ENCODE results near the gene ANGPTL1. TPM values are rescaled to one million over a fixed set of nuclear protein-coding genes. Genes with fewer than 3 reads are reported as not detected.

ANGPTL1 gene
- total and polyA plus RNA-seq, 2 of the 13 experiments (the other 11 are each of a cell fraction or from before 2014, with no cell fraction given): 2.9 to 9.3 TPM

GRCh38 chr1:178862864-178863263 is 8.0 kb downstream of the ANGPTL1 start:
- ChIA-PET CTCF (ENCODE audit: low intra/inter-chr PET ratio, low total read pairs) (no interaction called here), POLR2A (interaction anchor here (1.4 kb wide), 1 partner anchor 54 kb away, joined by 4 read pairs; no protein-coding TSS in a partner anchor)
- Histone ChIP-seq H3K79me2 (ENCODE audit: insufficient read depth, low read length) (peaks cover 4% of the 10 kb centered on the region), H3K9ac (ENCODE audit: insufficient read depth, low read depth, low read length) (no peak overlapping the region), H3K27me3 (ENCODE audit: control insufficient read depth in 1 of 2, insufficient read depth in 2 of 2, low read length in 2 of 2) (no peaks in the 10 kb centered on the region), H3K27ac (ENCODE audit: extremely low read length, insufficient read depth, low read length) (no peak overlapping the region), H3K4me2 (ENCODE audit: low read depth, low read length) (no peak overlapping the region), H3K9me3 (ENCODE audit: low read length) (no peaks in the 10 kb centered on the region), H3K4me3 (replicated peaks in 1 of 3; ENCODE audit: insufficient read depth in 1 of 3, low read depth in 2 of 3, low read length in 3 of 3) (no peak overlapping the region), H3K4me1 (ENCODE audit: insufficient read depth, low read length) (peaks cover 15% of the 10 kb centered on the region), H4K20me1 (ENCODE audit: insufficient read depth, low read length) (no peaks in the 10 kb centered on the region), H2AFZ (ENCODE audit: low read length) (no peak overlapping the region), H3K36me3 (replicated peaks in 1 of 2; ENCODE audit: control insufficient read depth in 1 of 2, insufficient read depth in 2 of 2, low read length in 2 of 2) (peaks cover 0 to 8% of the 10 kb centered on the region in 2 experiments; a peak in 3 of 5 replicates)
- no peak for FAIRE-seq
- no peak for DNase-seq (ENCODE audit: low spot score)
- BruUV-seq (replicated peaks): no TSS peak
- TF ChIP-seq TARDBP (CRISPR knock-in tag; IDR thresholded peaks at IDR 0.05) (no peak), ZNF629 (CRISPR knock-in tag; conservative IDR thresholded peaks at IDR 0.05) (peak; percentile 65; the same call in 1 of the 2 replicates), KDM4B (CRISPR knock-in tag; IDR thresholded peaks at IDR 0.05) (no peak)
- ATAC-seq: no peak
- in situ Hi-C loops (cut with HindIII; ENCODE audit: extremely low pct_ligation_motif_present, low pct_unique_long_range_greater_than_20kb): no loop called here
- intact Hi-C loops (cut with micrococcal nuclease; ENCODE audit: unreplicated experiment): no loop called here

DNA sequence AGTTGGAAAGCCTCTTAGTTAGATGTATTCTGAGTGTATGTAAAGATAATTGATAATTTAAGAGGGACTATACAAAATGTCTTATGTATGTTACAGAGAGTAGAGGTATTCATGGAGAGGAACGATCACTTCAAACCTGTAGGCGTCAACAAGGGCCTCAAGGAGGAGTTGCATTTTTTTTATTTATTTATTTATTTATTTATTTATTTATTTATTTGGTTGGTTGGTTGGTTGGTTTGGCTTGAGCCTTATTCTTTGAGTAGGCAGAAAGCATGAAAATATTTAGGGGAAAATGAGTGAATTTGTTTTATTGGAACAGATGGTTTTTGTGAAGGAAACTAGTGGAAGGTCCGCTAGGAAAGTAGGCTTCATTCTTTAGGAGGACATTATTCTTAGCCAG is 8.5 kb downstream of the ANGPTL1 start:
- Histone ChIP-seq H3K27ac (ENCODE audit: extremely low read length, insufficient read depth, low read length) (no peak overlapping the region), H3K9me3 (ENCODE audit: low read length) (no peaks in the 10 kb centered on the region), H3K4me1 (ENCODE audit: insufficient read depth, low read length) (peaks cover 10% of the 10 kb centered on the region), H4K20me1 (ENCODE audit: insufficient read depth, low read length) (no peaks in the 10 kb centered on the region), H3K27me3 (ENCODE audit: control insufficient read depth in 1 of 2, insufficient read depth in 2 of 2, low read length in 2 of 2) (no peaks in the 10 kb centered on the region), H3K4me2 (ENCODE audit: low read depth, low read length) (no peak overlapping the region), H3K79me2 (ENCODE audit: insufficient read depth, low read length) (peaks cover 4% of the 10 kb centered on the region), H3K36me3 (replicated peaks in 1 of 2; ENCODE audit: control insufficient read depth in 1 of 2, insufficient read depth in 2 of 2, low read length in 2 of 2) (peaks cover 0 to 8% of the 10 kb centered on the region in 2 experiments; a peak in 3 of 5 replicates), H3K9ac (ENCODE audit: insufficient read depth, low read depth, low read length) (no peak overlapping the region), H2AFZ (ENCODE audit: low read length) (no peak overlapping the region), H3K4me3 (replicated peaks in 1 of 3; ENCODE audit: insufficient read depth in 1 of 3, low read depth in 2 of 3, low read length in 3 of 3) (no peak overlapping the region)
- ATAC-seq (no peak), FAIRE-seq (no peak), DNase-seq (ENCODE audit: low spot score) (no peak)
- BruUV-seq (replicated peaks): no TSS peak
- ChIA-PET POLR2A (interaction anchor here (1.4 kb wide), 1 partner anchor 55 kb away, joined by 4 read pairs; no protein-coding TSS in a partner anchor), CTCF (ENCODE audit: low intra/inter-chr PET ratio, low total read pairs) (no interaction called here)
- intact Hi-C loops (cut with micrococcal nuclease; ENCODE audit: unreplicated experiment): no loop called here
- in situ Hi-C loops (cut with HindIII; ENCODE audit: extremely low pct_ligation_motif_present, low pct_unique_long_range_greater_than_20kb): no loop called here
- 96% methylated on average over 3 of the region's 3 CpGs for WGBS (ENCODE audit: low lambda C conversion rate)
- no peak for TF ChIP-seq ZNF331 (CRISPR knock-in tag; IDR thresholded peaks at IDR 0.05)
- TF ChIP-seq EP300 (IDR thresholded peaks at IDR 0.05; ENCODE audit: low read depth in 2 of 2, low read length in 2 of 2): no peak
- no peak for TF ChIP-seq EP300 (CRISPR knock-in tag; IDR thresholded peaks at IDR 0.05; ENCODE audit: borderline replicate concordance)
- TF ChIP-seq MLLT10 (CRISPR knock-in tag; IDR thresholded peaks at IDR 0.05): no peak
- TF ChIP-seq ZNF550 (CRISPR knock-in tag; IDR thresholded peaks at IDR 0.05; ENCODE audit: borderline replicate concordance): no peak
- no peak for TF ChIP-seq ZNF703 (CRISPR knock-in tag; IDR thresholded peaks at IDR 0.05; ENCODE audit: borderline replicate concordance)
- TF ChIP-seq NCOA5 (CRISPR knock-in tag; IDR thresholded peaks at IDR 0.05): no peak
- no peak for TF ChIP-seq PBX3 (CRISPR knock-in tag; IDR thresholded peaks at IDR 0.05; ENCODE audit: borderline replicate concordance)
- no peak for TF ChIP-seq ZNF557 (CRISPR knock-in tag; IDR thresholded peaks at IDR 0.05)
- TF ChIP-seq HNF4A (CRISPR knock-in tag; IDR thresholded peaks at IDR 0.05): no peak
- TF ChIP-seq ZNF841 (CRISPR knock-in tag; IDR thresholded peaks at IDR 0.05; ENCODE audit: borderline replicate concordance): no peak
- TF ChIP-seq, protein P1, sequence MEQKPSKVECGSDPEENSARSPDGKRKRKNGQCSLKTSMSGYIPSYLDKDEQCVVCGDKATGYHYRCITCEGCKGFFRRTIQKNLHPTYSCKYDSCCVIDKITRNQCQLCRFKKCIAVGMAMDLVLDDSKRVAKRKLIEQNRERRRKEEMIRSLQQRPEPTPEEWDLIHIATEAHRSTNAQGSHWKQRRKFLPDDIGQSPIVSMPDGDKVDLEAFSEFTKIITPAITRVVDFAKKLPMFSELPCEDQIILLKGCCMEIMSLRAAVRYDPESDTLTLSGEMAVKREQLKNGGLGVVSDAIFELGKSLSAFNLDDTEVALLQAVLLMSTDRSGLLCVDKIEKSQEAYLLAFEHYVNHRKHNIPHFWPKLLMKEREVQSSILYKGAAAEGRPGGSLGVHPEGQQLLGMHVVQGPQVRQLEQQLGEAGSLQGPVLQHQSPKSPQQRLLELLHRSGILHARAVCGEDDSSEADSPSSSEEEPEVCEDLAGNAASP (CRISPR knock-in tag; IDR thresholded peaks at IDR 0.05; ENCODE audit: borderline replicate concordance): no peak
- no peak for TF ChIP-seq MTF2 (CRISPR knock-in tag; IDR thresholded peaks at IDR 0.05; ENCODE audit: borderline replicate concordance)
